ENCODE data around the gene PPP2R2D.

- TF ChIP-seq YY1 (IDR thresholded peaks at IDR 0.05; ENCODE audit: insufficient read depth, insufficient read length) (no peak), SUZ12 (IDR thresholded peaks at IDR 0.05; ENCODE audit: extremely low read depth, insufficient read depth, insufficient read length) (no peak), ZNF274 (IDR thresholded peaks at IDR 0.05; ENCODE audit: low read depth, low read length) (no peak)
Observed at GRCh38 chr10:132007681-132008080, 106.9 kb downstream of the PPP2R2D start.

Data from NT2/D1 (cell line).